HepG2 (cell line): ENCODE measurements around the gene C4orf17. TPM values are rescaled to one million over a fixed set of nuclear protein-coding genes. Genes with fewer than 3 reads are reported as not detected.

Experiments
- DRAP1 ChIP-seq: IDR thresholded peaks from 2 replicates; pipeline ENCODE4 v1.6.1; 2016; ENCODE audit warnings: missing genetic modification reagents, missing compliant biosample characterization
- GPN1 ChIP-seq: sonication (generic); formaldehyde crosslinking; IDR thresholded peaks from 2 replicates; pipeline ENCODE4 v1.5.1; 2020; ENCODE audit warnings: missing genetic modification reagents, borderline replicate concordance
- KAT8 ChIP-seq: IDR thresholded peaks from 2 replicates; pipeline ENCODE4 v1.6.1; 2016; ENCODE audit warnings: missing genetic modification reagents, missing compliant biosample characterization
- KDM4B ChIP-seq: sonication (generic); formaldehyde crosslinking; IDR thresholded peaks from 2 replicates; pipeline ENCODE4 v1.4.0; 2020; ENCODE audit warnings: missing genetic modification reagents
- KDM5A ChIP-seq: fragments of 200-600 bp; sonication (generic); IDR thresholded peaks from 2 replicates; pipeline ENCODE4 v1.7.0; 2018; ENCODE audit warnings: antibody characterized with exemption, mild to moderate bottlenecking, low read length, borderline replicate concordance
- MIER3 ChIP-seq: IDR thresholded peaks from 2 replicates; pipeline ENCODE4 v1.6.1; 2016; ENCODE audit warnings: missing compliant biosample characterization, borderline replicate concordance
- MNT ChIP-seq: fragments of 450-650 bp; IDR thresholded peaks from 2 replicates; pipeline ENCODE4 v1.6.1; 2016
- NPAS2 ChIP-seq: sonication (generic); formaldehyde crosslinking; IDR thresholded peaks from 2 replicates; pipeline ENCODE4 v1.8.0; 2022; ENCODE audit warnings: mild to moderate bottlenecking, missing genetic modification reagents, borderline replicate concordance
- NR1H2 ChIP-seq: sonication (generic); formaldehyde crosslinking; IDR thresholded peaks from 2 replicates; pipeline ENCODE4 v1.8.1; 2022; ENCODE audit warnings: low read depth, missing genetic modification reagents, borderline replicate concordance
- PITX1 ChIP-seq: sonication (generic); formaldehyde crosslinking; IDR thresholded peaks from 2 replicates; pipeline ENCODE4 v1.5.1; 2020; ENCODE audit warnings: mild to moderate bottlenecking, missing genetic modification reagents
- PREB ChIP-seq: sonication (generic); formaldehyde crosslinking; IDR thresholded peaks from 2 replicates; pipeline ENCODE4 v1.4.0; 2020; ENCODE audit warnings: missing genetic modification reagents
- PRPF4 ChIP-seq: fragments of 200-400 bp; formaldehyde crosslinking; IDR thresholded peaks from 2 replicates; pipeline ENCODE4 v1.6.1; 2016; ENCODE audit warnings: low read length, low read depth; ENCODE audit not compliant: poor library complexity, severe bottlenecking
- REPIN1 ChIP-seq: sonication (generic); formaldehyde crosslinking; IDR thresholded peaks from 2 replicates; pipeline ENCODE4 v1.8.0; 2022; ENCODE audit warnings: missing genetic modification reagents, low read depth, mild to moderate bottlenecking, borderline replicate concordance
- SCMH1 ChIP-seq: sonication (generic); formaldehyde crosslinking; IDR thresholded peaks from 2 replicates; pipeline ENCODE4 v1.9.0; 2021; ENCODE audit warnings: missing genetic modification reagents, mild to moderate bottlenecking, borderline replicate concordance
- SIN3A ChIP-seq: IDR thresholded peaks from 2 replicates; pipeline ENCODE4 v1.6.1; 2011; ENCODE audit warnings: low read depth, mild to moderate bottlenecking, control low read depth, low read length, borderline replicate concordance
- SKI ChIP-seq: fragments of 450-650 bp; IDR thresholded peaks from one replicate; pipeline ENCODE4 v1.6.1; 2018; ENCODE audit warnings: mild to moderate bottlenecking; ENCODE audit not compliant: partially characterized antibody
- XRCC5 ChIP-seq: fragments of 200-400 bp; formaldehyde crosslinking; optimal IDR thresholded peaks from 2 replicates; pipeline ENCODE3; 2017; ENCODE audit warnings: mild to moderate bottlenecking, low read length
- ZNF121 ChIP-seq: sonication (generic); formaldehyde crosslinking; IDR thresholded peaks from 2 replicates; pipeline ENCODE4 v1.5.0; 2020; ENCODE audit warnings: mild to moderate bottlenecking, missing genetic modification reagents
- ZNF234 ChIP-seq: sonication (generic); formaldehyde crosslinking; conservative IDR thresholded peaks from 2 replicates; pipeline ENCODE4 v1.5.1; 2020; ENCODE audit warnings: mild to moderate bottlenecking, missing genetic modification reagents
- ZNF446 ChIP-seq: sonication (generic); formaldehyde crosslinking; IDR thresholded peaks from 2 replicates; pipeline ENCODE4 v1.5.0; 2020; ENCODE audit warnings: mild to moderate bottlenecking, missing genetic modification reagents
- ZNF496 ChIP-seq: sonication (generic); formaldehyde crosslinking; IDR thresholded peaks from 2 replicates; pipeline ENCODE4 v1.8.1; 2023; ENCODE audit warnings: mild to moderate bottlenecking, moderate library complexity, missing genetic modification reagents; ENCODE audit not compliant: insufficient replicate concordance
- ZNF503 ChIP-seq: sonication (generic); formaldehyde crosslinking; IDR thresholded peaks from 2 replicates; pipeline ENCODE4 v1.4.0; 2020; ENCODE audit warnings: missing genetic modification reagents
- ZSCAN9 ChIP-seq: IDR thresholded peaks from 2 replicates; pipeline ENCODE4 v1.6.1; 2016; ENCODE audit warnings: borderline replicate concordance
- polyA plus RNA-seq, 8 experiments: library from polyadenylated mRNA; depleted of rRNA in 3 of 8; stranded (reverse) in 7 of 8; unstranded in 1 of 8; fragments of >200 nt; fragmentation: Illumina TruSeq in 4 of 8; extraction: Trizol in 4 of 8; gene quantifications; 2 replicates each; pipeline versions ENCODE4 v1.2.1 to v1.2.3, GENCODE V29; 2011 to 2016; ENCODE audit warnings: low read depth in 4 of 8, missing spikeins in 1 of 8, mixed read lengths in 1 of 8; ENCODE audit not compliant: insufficient read depth in 1 of 8
- total RNA-seq, 5 experiments: library from RNA; depleted of rRNA; stranded (reverse); fragments of >200 nt; fragmentation: Illumina TruSeq; extraction: Trizol; gene quantifications; 2 replicates each; pipeline ENCODE4 v1.2.3, GENCODE V29; 2016; ENCODE audit warnings: low read depth in 1 of 5

Gene C4orf17
- total and polyA plus RNA-seq, 2 of the 13 experiments (the other 11 are each of a cell fraction or from before 2014, with no cell fraction given): not detected

- TF ChIP-seq SIN3A (no peak), KAT8 (CRISPR knock-in tag) (peak; percentile 69), ZSCAN9 (no peak; the same call in 1 of the 2 replicates), DRAP1 (CRISPR knock-in tag) (peak; percentile 59), MIER3 (CRISPR knock-in tag) (peak; percentile 46; the same call in 1 of the 2 replicates), ZNF503 (peak; percentile 67; the same call in 1 of the 2 replicates), KDM4B (no peak), NR1H2 (CRISPR knock-in tag) (no peak), MNT (no peak), GPN1 (CRISPR knock-in tag) (no peak), SCMH1 (CRISPR knock-in tag) (no peak), PREB (CRISPR knock-in tag) (no peak), NPAS2 (no peak), REPIN1 (CRISPR knock-in tag) (no peak; the same call in 1 of the 2 replicates), ZNF234 (no peak), PRPF4 (no peak), ZNF496 (CRISPR knock-in tag) (no peak), KDM5A (no peak; the same call in 1 of the 2 replicates), ZNF121 (CRISPR knock-in tag) (no peak), ZNF446 (CRISPR knock-in tag) (no peak), SKI (no peak), XRCC5 (peak; percentile 41), PITX1 (CRISPR knock-in tag) (peak; percentile 66; the same call in 1 of the 2 replicates)
Observed at GRCh38 chr4:99574530-99575324, 63.9 kb downstream of the C4orf17 start, which contains the start of gene MTTP (continued).
